Parathyroid adenoma (tissue), 2 donors: ENCODE results near the gene MBTD1.

ENCODE experiments used
- H2AFZ ChIP-seq: fragments of 300-600 bp; sonication (generic); one replicate; pipeline ENCODE4 v1.7.0; 2017; ENCODE audit warnings: antibody characterized with exemption, mild to moderate bottlenecking
- H3K27ac ChIP-seq: fragments of 300-600 bp; sonication (generic); one replicate; pipeline ENCODE4 v1.7.0; 2017
- H3K27me3 ChIP-seq: fragments of 300-600 bp; sonication (generic); one replicate; pipeline ENCODE4 v1.7.0; 2017; ENCODE audit warnings: low read length; ENCODE audit not compliant: control insufficient read depth, insufficient read depth
- H3K36me3 ChIP-seq: fragments of 300-600 bp; sonication (generic); one replicate; pipeline ENCODE4 v1.7.0; 2017; ENCODE audit warnings: low read length; ENCODE audit not compliant: control insufficient read depth, insufficient read depth
- H3K4me1 ChIP-seq: fragments of 300-600 bp; sonication (generic); one replicate; pipeline ENCODE4 v1.7.0; 2017; ENCODE audit warnings: control low read depth
- H3K4me2 ChIP-seq: fragments of 300-600 bp; sonication (generic); one replicate; pipeline ENCODE4 v1.7.0; 2017; ENCODE audit warnings: low read length
- H3K4me3 ChIP-seq: fragments of 300-600 bp; sonication (generic); one replicate; pipeline ENCODE4 v1.7.0; 2017; ENCODE audit warnings: low read depth, low read length
- H3K79me2 ChIP-seq: fragments of 300-600 bp; sonication (generic); one replicate; pipeline ENCODE4 v1.7.0; 2017; ENCODE audit warnings: control low read depth
- H3K9ac ChIP-seq: fragments of 300-600 bp; sonication (generic); one replicate; pipeline ENCODE4 v1.7.0; 2017; ENCODE audit warnings: mild to moderate bottlenecking
- H3K9me3 ChIP-seq: fragments of 300-600 bp; sonication (generic); one replicate; pipeline ENCODE4 v1.7.0; 2017; ENCODE audit warnings: low read length; ENCODE audit not compliant: control insufficient read depth
- CTCF ChIP-seq: fragments of 300-600 bp; sonication (generic); IDR thresholded peaks from one replicate; pipeline ENCODE4 v1.7.0; 2017; ENCODE audit warnings: antibody characterized with exemption, mild to moderate bottlenecking
- donor health status: primary hyperparathyroidism.

MBTD1 gene

GRCh38 chr17:51260237-51261023, 581 bp upstream of the MBTD1 start, which contains the start of gene UTP18:
TSS of gene UTP18 (plus strand) at chr17:51260546. CDS start at chr17:51260585, 39 bp downstream.
- Histone ChIP-seq H3K4me1 (peaks cover 12% of the 10 kb centered on the region), H2AFZ (peak within 1 kb of the TSS; percentile 91), H3K27me3 (no peaks in the 10 kb centered on the region), H3K9ac (peak within 1 kb of the TSS; percentile 88), H3K79me2 (peaks cover 19% of the 10 kb centered on the region), H3K36me3 (no peaks in the 10 kb centered on the region), H3K4me3 (peak within 1 kb of the TSS; percentile 77), H3K4me2 (peak within 1 kb of the TSS; percentile 97), H3K27ac (peak within 1 kb of the TSS; percentile 95), H3K9me3 (no peaks in the 10 kb centered on the region)
- TF ChIP-seq CTCF = no peak

GRCh38 chr17:51258756-51259563, 889 bp downstream of the MBTD1 start:
- TF ChIP-seq CTCF = no peak
- Histone ChIP-seq H3K27ac (peak overlapping the region; percentile 95), H3K9ac (peak overlapping the region; percentile 68), H3K9me3 (no peaks in the 10 kb centered on the region), H3K4me2 (peak overlapping the region; percentile 97), H3K4me3 (peak overlapping the region; percentile 77), H2AFZ (peak overlapping the region; percentile 91), H3K36me3 (no peaks in the 10 kb centered on the region), H3K4me1 (peaks cover 12% of the 10 kb centered on the region), H3K27me3 (no peaks in the 10 kb centered on the region), H3K79me2 (peaks cover 19% of the 10 kb centered on the region)

GRCh38 chr17:51257150-51258081, 2.4 kb downstream of the MBTD1 start:
- no peaks in the 10 kb centered on the region for H3K27me3 ChIP-seq
- H3K4me3 ChIP-seq = no peak overlapping the region
- no peak overlapping the region for H2AFZ ChIP-seq
- H3K4me2 ChIP-seq = no peak overlapping the region
- peaks cover 15% of the 10 kb centered on the region for H3K79me2 ChIP-seq
- TF ChIP-seq CTCF = no peak
- H3K4me1 ChIP-seq = peaks cover 12% of the 10 kb centered on the region
- H3K9ac ChIP-seq = no peak overlapping the region
- no peak overlapping the region for H3K27ac ChIP-seq
- no peaks in the 10 kb centered on the region for H3K9me3 ChIP-seq
- H3K36me3 ChIP-seq = no peaks in the 10 kb centered on the region

- TF ChIP-seq CTCF = no peak
- H3K27me3 ChIP-seq = no peaks in the 10 kb centered on the region
- H2AFZ ChIP-seq = no peak overlapping the region
- peaks cover 17% of the 10 kb centered on the region for H3K79me2 ChIP-seq
- H3K9me3 ChIP-seq = no peaks in the 10 kb centered on the region
- H3K4me1 ChIP-seq = peaks cover 7% of the 10 kb centered on the region
- H3K9ac ChIP-seq = no peak overlapping the region
- no peak overlapping the region for H3K4me3 ChIP-seq
- H3K27ac ChIP-seq = no peak overlapping the region
- no peaks in the 10 kb centered on the region for H3K36me3 ChIP-seq
- H3K4me2 ChIP-seq = no peak overlapping the region
Measured at GRCh38 chr17:51256101-51256500, 3.7 kb downstream of the MBTD1 start.
